ENCODE results near the gene TMTC4.
"Not testable (repeated sequence)": the region's sequence is repeated elsewhere in the genome, so short reads cannot be mapped to it uniquely, and the experiment has no call there.

TMTC4 gene

GRCh38 chr13:100707818-100708740 lies 33.5 kb upstream of the TMTC4 start:
- peak; percentile 97 for DNase-seq (ENCODE audit: low read depth)

GRCh38 chr13:100698331-100698730 lies 23.7 kb upstream of the TMTC4 start:
- DNase-seq (ENCODE audit: low read depth); in situ Hi-C loops (cut with HindIII; ENCODE audit: low sequenced_read_pairs); H3K4me3 ChIP-seq (ENCODE audit: low read depth, low read length): not testable (repeated sequence)

More at GRCh38 chr13:100707818-100708740, 33.5 kb upstream of the TMTC4 start:
- no peak for TF ChIP-seq CTCF (IDR thresholded peaks at IDR 0.05; ENCODE audit: low read depth, low read length, missing control alignments)
- H3K4me3 ChIP-seq (ENCODE audit: low read depth, low read length) = no peak overlapping the region
- in situ Hi-C loops (cut with HindIII; ENCODE audit: low sequenced_read_pairs) = no loop called here

GRCh38 chr13:100695509-100695773 lies 20.8 kb upstream of the TMTC4 start:
- DNase-seq (ENCODE audit: low read depth) = no peak
- no peak overlapping the region for H3K4me3 ChIP-seq (ENCODE audit: low read depth, low read length)
- TF ChIP-seq CTCF (IDR thresholded peaks at IDR 0.05; ENCODE audit: low read depth, low read length, missing control alignments) = no peak
- in situ Hi-C loops (cut with HindIII; ENCODE audit: low sequenced_read_pairs) = no loop called here

- peak; percentile 72 for TF ChIP-seq CTCF (IDR thresholded peaks at IDR 0.05; ENCODE audit: low read depth, low read length, missing control alignments)
- DNase-seq (ENCODE audit: low read depth) = peak; percentile 80
- H3K4me3 ChIP-seq (ENCODE audit: low read depth, low read length) = no peak overlapping the region
- in situ Hi-C loops (cut with HindIII; ENCODE audit: low sequenced_read_pairs) = no loop called here
Measured at GRCh38 chr13:100694722-100695508, 20.3 kb upstream of the TMTC4 start.

- no peak for TF ChIP-seq CTCF (IDR thresholded peaks at IDR 0.05; ENCODE audit: low read depth, low read length, missing control alignments)
- no peak overlapping the region for H3K4me3 ChIP-seq (ENCODE audit: low read depth, low read length)
- no peak for DNase-seq (ENCODE audit: low read depth)
- in situ Hi-C loops (cut with HindIII; ENCODE audit: low sequenced_read_pairs) = no loop called here
Measured at GRCh38 chr13:100689191-100689590, 14.6 kb upstream of the TMTC4 start.

GRCh38 chr13:100680131-100680530 lies 5.5 kb upstream of the TMTC4 start:
- in situ Hi-C loops (cut with HindIII; ENCODE audit: low sequenced_read_pairs) = no loop called here
- TF ChIP-seq CTCF (IDR thresholded peaks at IDR 0.05; ENCODE audit: low read depth, low read length, missing control alignments) = no peak
- H3K4me3 ChIP-seq (ENCODE audit: low read depth, low read length) = no peak overlapping the region
- no peak for DNase-seq (ENCODE audit: low read depth)

GRCh38 chr13:100677128-100677527 lies 2.5 kb upstream of the TMTC4 start:
- DNase-seq (ENCODE audit: low read depth); in situ Hi-C loops (cut with HindIII; ENCODE audit: low sequenced_read_pairs); H3K4me3 ChIP-seq (ENCODE audit: low read depth, low read length): not testable (repeated sequence)
